Esophagus muscularis mucosa (tissue), 4 donors: ENCODE results near the gene PLCB2. TPM values are rescaled to one million over a fixed set of nuclear protein-coding genes. Genes with fewer than 3 reads are reported as not detected.

ENCODE experiments used
- DNase-seq: peaks from one replicate; pipeline ENCODE4 v3.0.0-alpha.2; 2017; ENCODE audit errors: extremely low spot score
- H3K27ac ChIP-seq, 4 donors: fragments of 200-600 bp; sonication (generic); replicated peaks in 1 of 4; 1 replicate in 3 of 4; 2 replicates in 1 of 4; pipeline ENCODE4 v1.5.1; 2016 to 2019; ENCODE audit warnings: mild to moderate bottlenecking in 1 of 4
- H3K27me3 ChIP-seq, 4 donors: fragments of 200-600 bp; sonication (generic); one replicate each; pipeline versions ENCODE4 v1.5.1 to v1.6.0; 2016 to 2019
- H3K36me3 ChIP-seq, 4 donors: fragments of 200-600 bp; sonication (generic); one replicate each; pipeline ENCODE4 v1.5.1; 2016 to 2019
- H3K4me1 ChIP-seq, 4 donors: fragments of 200-600 bp; sonication (generic); one replicate each; pipeline ENCODE4 v1.5.1; 2016 to 2019
- H3K4me3 ChIP-seq, 4 donors: fragments of 200-600 bp; sonication (generic); 1 replicate in 2 of 4; 2 replicates in 2 of 4; pipeline ENCODE4 v1.5.1; 2016 to 2019; ENCODE audit warnings: mild to moderate bottlenecking in 4 of 4, moderate library complexity in 1 of 4
- H3K9me3 ChIP-seq, 4 donors: fragments of 200-600 bp; sonication (generic); 1 replicate in 3 of 4; 2 replicates in 1 of 4; pipeline ENCODE4 v1.5.1; 2016 to 2019
- EP300 ChIP-seq: sonication (generic); formaldehyde crosslinking; IDR thresholded peaks from one replicate; pipeline ENCODE4 v1.6.1; 2017; ENCODE audit warnings: antibody characterized with exemption
- POLR2A ChIP-seq: fragments of 450-650 bp; IDR thresholded peaks from one replicate; pipeline ENCODE4 v1.6.1; 2017; ENCODE audit warnings: antibody characterized with exemption, moderate library complexity, mild to moderate bottlenecking, low read depth
- POLR2AphosphoS5 ChIP-seq, 2 donors: sonication (generic); formaldehyde crosslinking; IDR thresholded peaks; one replicate each; pipeline ENCODE4 v1.6.1; 2017; ENCODE audit warnings: antibody characterized with exemption in 2 of 2
- WGBS: methylation state at CpG from one replicate; pipeline ENCODE4 v1.1.5; 2018; 5-methylcytosine and 5-hydroxymethylcytosine counted together
- intact Hi-C: fragments of 100-400 bp; cut with DNase I; formaldehyde crosslinking; loops from one replicate; pipeline ENCODE4 v1.15.1; 2023
- total RNA-seq, 4 donors: library from RNA; depleted of rRNA; stranded (reverse); fragments of >200 nt; gene quantifications; one replicate each; pipeline versions ENCODE4 v1.1.0 to v1.2.1, GENCODE V29; 2016
- TF ChIP-seq, protein P1 (sequence below), 3 experiments: fragments of 200-600 bp in 2 of 3; fragments of 450-650 bp in 1 of 3; sonication (generic) in 2 of 3; IDR thresholded peaks; one replicate each; pipeline ENCODE4 v1.5.1; 2017 to 2019; ENCODE audit warnings: antibody characterized with exemption in 3 of 3, mild to moderate bottlenecking in 2 of 3, moderate library complexity in 1 of 3

The PLCB2 gene
- total RNA-seq, 4 donors from 2014 or later = 5.8 to 13.3 (median 9.7) TPM

DNA sequence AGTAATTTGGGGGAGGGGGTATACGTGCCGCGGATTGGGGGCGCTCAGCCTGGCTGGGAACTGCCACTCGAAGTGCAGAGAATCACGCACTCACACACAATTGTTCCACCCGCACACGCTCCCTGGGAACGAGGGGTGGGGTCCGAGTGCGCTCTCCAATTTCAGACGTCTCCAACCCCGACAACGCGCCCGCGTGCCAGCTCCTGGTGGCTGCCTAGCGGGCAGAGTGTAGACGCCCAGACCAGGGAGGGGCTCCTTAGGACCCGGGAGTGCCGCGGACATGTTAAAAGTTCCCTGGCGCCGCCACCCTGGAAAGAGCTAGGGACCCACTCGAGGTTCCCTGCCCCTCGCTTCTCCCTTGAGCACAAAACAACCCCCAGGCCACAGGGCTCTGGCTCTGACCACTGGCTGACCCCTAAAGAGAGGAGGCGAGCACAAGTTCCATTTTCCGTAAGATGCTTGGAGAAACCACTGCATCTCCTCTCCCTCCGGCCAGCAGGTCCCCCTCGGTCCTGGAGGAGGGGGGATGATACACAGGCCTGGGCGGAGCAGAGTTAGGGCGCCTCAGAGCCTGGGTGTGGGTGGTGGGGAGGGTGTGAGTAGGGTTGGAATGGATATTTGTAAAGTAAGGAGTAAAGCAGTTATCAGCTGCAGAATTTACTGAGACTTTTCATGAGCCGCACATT is 24.0 kb downstream of the PLCB2 start:
- Histone ChIP-seq H3K4me3 (peak overlapping the region in 1 of 4 donors; percentile 56), H3K36me3 (no peaks in the 10 kb centered on the region), H3K9me3 (no peaks in the 10 kb centered on the region), H3K4me1 (peaks cover 33 to 38% (median 37%) of the 10 kb centered on the region in 4 donors), H3K27ac (no peak overlapping the region), H3K27me3 (peaks cover 26 to 66% (median 43%) of the 10 kb centered on the region in 4 donors)
- no peak for DNase-seq
- WGBS = 57% methylated on average over 17 of the region's 33 CpGs
- intact Hi-C loops = loop anchor here (5.0 kb wide), 1 partner anchor 34 kb away; no protein-coding TSS in a partner anchor
- no peak for TF ChIP-seq POLR2A
- no peak for TF ChIP-seq POLR2AphosphoS5 (IDR thresholded peaks at IDR 0.05)
- no peak for TF ChIP-seq EP300
- TF ChIP-seq, protein P1, sequence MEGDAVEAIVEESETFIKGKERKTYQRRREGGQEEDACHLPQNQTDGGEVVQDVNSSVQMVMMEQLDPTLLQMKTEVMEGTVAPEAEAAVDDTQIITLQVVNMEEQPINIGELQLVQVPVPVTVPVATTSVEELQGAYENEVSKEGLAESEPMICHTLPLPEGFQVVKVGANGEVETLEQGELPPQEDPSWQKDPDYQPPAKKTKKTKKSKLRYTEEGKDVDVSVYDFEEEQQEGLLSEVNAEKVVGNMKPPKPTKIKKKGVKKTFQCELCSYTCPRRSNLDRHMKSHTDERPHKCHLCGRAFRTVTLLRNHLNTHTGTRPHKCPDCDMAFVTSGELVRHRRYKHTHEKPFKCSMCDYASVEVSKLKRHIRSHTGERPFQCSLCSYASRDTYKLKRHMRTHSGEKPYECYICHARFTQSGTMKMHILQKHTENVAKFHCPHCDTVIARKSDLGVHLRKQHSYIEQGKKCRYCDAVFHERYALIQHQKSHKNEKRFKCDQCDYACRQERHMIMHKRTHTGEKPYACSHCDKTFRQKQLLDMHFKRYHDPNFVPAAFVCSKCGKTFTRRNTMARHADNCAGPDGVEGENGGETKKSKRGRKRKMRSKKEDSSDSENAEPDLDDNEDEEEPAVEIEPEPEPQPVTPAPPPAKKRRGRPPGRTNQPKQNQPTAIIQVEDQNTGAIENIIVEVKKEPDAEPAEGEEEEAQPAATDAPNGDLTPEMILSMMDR (IDR thresholded peaks at IDR 0.05) = no peak

GRCh38 chr15:40282869-40283614 is 24.7 kb downstream of the PLCB2 start, which contains the start of gene ANKRD63:
ANKRD63 (minus strand) TSS chr15:40283064; CDS start chr15:40282586, 478 bp downstream.
- no peaks in the 10 kb centered on the region for H3K36me3 ChIP-seq
- intact Hi-C loops = loop anchor here (5.0 kb wide), 1 partner anchor 34 kb away; no protein-coding TSS in a partner anchor
- no peaks in the 10 kb centered on the region for H3K9me3 ChIP-seq
- H3K27me3 ChIP-seq = peaks cover 26 to 73% (median 43%) of the 10 kb centered on the region in 4 donors
- TF ChIP-seq EP300 (no peak), POLR2A (no peak), POLR2AphosphoS5 (IDR thresholded peaks at IDR 0.05) (no peak)
- TF ChIP-seq, protein P1 (IDR thresholded peaks at IDR 0.05) = no peak
- whole genome bisulfite sequencing = 5% methylated on average over 20 of the region's 76 CpGs
- H3K27ac ChIP-seq = no peak within 1 kb of the TSS
- DNase-seq = no peak
- H3K4me3 ChIP-seq = peak within 1 kb of the TSS; percentile 53 to 59 (median 54)
- peaks cover 33 to 38% (median 37%) of the 10 kb centered on the region in 4 donors for H3K4me1 ChIP-seq

GRCh38 chr15:40282147-40282868 is 25.4 kb downstream of the PLCB2 start:
- Histone ChIP-seq H3K36me3 (no peaks in the 10 kb centered on the region), H3K9me3 (no peaks in the 10 kb centered on the region), H3K4me1 (peaks cover 33 to 38% (median 37%) of the 10 kb centered on the region in 4 donors), H3K27me3 (peaks cover 26 to 80% (median 43%) of the 10 kb centered on the region in 4 donors), H3K27ac (no peak overlapping the region), H3K4me3 (peak overlapping the region; percentile 53 to 59 (median 54))
- intact Hi-C loops = loop anchor here (5.0 kb wide), 1 partner anchor 35 kb away; no protein-coding TSS in a partner anchor
- DNase-seq = no peak
- TF ChIP-seq EP300 (no peak), POLR2AphosphoS5 (IDR thresholded peaks at IDR 0.05) (no peak), POLR2A (no peak)
- TF ChIP-seq, protein P1 (IDR thresholded peaks at IDR 0.05) = peak; percentile 22 to 36 (median 34)
- 5% methylated on average over 4 of the region's 92 CpGs for WGBS

- Histone ChIP-seq H3K27me3 (peaks cover 26 to 75% (median 43%) of the 10 kb centered on the region in 4 donors), H3K27ac (no peak overlapping the region), H3K9me3 (no peaks in the 10 kb centered on the region), H3K4me3 (peak overlapping the region; percentile 53 to 59 (median 54)), H3K4me1 (peaks cover 33 to 38% (median 37%) of the 10 kb centered on the region in 4 donors), H3K36me3 (no peaks in the 10 kb centered on the region)
- intact Hi-C loops = loop anchor here (5.0 kb wide), 1 partner anchor 36 kb away; no protein-coding TSS in a partner anchor
- TF ChIP-seq POLR2A = no peak
- no peak for TF ChIP-seq EP300
- TF ChIP-seq POLR2AphosphoS5 (IDR thresholded peaks at IDR 0.05) = no peak
- TF ChIP-seq, protein P1 (IDR thresholded peaks at IDR 0.05) = no peak
- DNase-seq = no peak
- WGBS = 10% methylated on average over 46 of the region's 51 CpGs
Observed at GRCh38 chr15:40281801-40282146, 26.0 kb downstream of the PLCB2 start.
